ENCODE measurements around the gene CD55.

DNA sequence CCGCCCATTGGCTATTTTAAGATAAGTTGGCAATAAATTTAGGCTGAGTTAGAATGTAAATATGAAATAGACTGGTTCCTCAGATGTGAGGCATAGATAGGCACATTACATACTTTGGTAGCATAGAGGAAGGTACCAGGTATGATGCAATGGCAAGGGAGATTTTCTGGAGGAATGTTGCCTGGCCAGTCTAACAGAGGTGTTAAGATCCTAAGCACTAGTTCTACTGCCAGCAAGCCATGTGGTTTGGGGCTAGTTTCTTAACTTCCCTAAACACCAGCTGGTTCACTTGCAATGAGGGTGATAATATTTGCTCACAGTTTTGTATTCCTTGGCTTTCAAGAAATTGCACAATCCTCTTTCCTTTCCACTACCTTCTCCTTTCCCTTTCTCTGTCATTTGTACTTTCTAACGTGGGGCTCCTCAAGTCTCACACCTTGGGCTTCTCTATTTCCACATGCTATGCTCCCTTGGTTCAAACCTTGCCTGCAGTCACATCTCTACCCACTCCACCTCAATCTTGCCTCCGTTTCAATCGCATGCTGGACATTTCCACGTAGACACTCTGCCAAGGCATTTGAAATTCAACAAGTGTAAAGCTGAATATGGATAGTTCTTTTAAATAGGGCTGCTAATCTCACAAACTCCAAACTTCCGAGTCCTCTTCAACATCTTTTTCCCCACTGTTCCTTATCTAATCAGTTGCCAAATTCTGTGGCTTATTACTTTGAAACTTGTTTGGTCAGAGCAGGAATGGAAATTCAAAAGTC, 4.7 kb upstream of the CD55 start:
- TF ChIP-seq, protein P1, sequence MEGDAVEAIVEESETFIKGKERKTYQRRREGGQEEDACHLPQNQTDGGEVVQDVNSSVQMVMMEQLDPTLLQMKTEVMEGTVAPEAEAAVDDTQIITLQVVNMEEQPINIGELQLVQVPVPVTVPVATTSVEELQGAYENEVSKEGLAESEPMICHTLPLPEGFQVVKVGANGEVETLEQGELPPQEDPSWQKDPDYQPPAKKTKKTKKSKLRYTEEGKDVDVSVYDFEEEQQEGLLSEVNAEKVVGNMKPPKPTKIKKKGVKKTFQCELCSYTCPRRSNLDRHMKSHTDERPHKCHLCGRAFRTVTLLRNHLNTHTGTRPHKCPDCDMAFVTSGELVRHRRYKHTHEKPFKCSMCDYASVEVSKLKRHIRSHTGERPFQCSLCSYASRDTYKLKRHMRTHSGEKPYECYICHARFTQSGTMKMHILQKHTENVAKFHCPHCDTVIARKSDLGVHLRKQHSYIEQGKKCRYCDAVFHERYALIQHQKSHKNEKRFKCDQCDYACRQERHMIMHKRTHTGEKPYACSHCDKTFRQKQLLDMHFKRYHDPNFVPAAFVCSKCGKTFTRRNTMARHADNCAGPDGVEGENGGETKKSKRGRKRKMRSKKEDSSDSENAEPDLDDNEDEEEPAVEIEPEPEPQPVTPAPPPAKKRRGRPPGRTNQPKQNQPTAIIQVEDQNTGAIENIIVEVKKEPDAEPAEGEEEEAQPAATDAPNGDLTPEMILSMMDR (IDR thresholded peaks at IDR 0.05), result no peak
- TF ChIP-seq RFX5 (IDR thresholded peaks at IDR 0.05; ENCODE audit: low read length), result no peak
- TF ChIP-seq MXI1 (IDR thresholded peaks at IDR 0.05; ENCODE audit: low read depth, low read length), result no peak
- TF ChIP-seq TCF12 (IDR thresholded peaks at IDR 0.05), result no peak
- TF ChIP-seq, protein P2, sequence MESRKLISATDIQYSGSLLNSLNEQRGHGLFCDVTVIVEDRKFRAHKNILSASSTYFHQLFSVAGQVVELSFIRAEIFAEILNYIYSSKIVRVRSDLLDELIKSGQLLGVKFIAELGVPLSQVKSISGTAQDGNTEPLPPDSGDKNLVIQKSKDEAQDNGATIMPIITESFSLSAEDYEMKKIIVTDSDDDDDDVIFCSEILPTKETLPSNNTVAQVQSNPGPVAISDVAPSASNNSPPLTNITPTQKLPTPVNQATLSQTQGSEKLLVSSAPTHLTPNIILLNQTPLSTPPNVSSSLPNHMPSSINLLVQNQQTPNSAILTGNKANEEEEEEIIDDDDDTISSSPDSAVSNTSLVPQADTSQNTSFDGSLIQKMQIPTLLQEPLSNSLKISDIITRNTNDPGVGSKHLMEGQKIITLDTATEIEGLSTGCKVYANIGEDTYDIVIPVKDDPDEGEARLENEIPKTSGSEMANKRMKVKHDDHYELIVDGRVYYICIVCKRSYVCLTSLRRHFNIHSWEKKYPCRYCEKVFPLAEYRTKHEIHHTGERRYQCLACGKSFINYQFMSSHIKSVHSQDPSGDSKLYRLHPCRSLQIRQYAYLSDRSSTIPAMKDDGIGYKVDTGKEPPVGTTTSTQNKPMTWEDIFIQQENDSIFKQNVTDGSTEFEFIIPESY (IDR thresholded peaks at IDR 0.05; ENCODE audit: borderline replicate concordance, low read depth), result no peak
- TF ChIP-seq EZH2phosphoT487 (IDR thresholded peaks at IDR 0.05; ENCODE audit: borderline replicate concordance, low read depth), result no peak
- TF ChIP-seq FOXM1 (IDR thresholded peaks at IDR 0.05; ENCODE audit: low read depth), result no peak
